Measurements from ENCODE around the gene ASCC2.

DNA sequence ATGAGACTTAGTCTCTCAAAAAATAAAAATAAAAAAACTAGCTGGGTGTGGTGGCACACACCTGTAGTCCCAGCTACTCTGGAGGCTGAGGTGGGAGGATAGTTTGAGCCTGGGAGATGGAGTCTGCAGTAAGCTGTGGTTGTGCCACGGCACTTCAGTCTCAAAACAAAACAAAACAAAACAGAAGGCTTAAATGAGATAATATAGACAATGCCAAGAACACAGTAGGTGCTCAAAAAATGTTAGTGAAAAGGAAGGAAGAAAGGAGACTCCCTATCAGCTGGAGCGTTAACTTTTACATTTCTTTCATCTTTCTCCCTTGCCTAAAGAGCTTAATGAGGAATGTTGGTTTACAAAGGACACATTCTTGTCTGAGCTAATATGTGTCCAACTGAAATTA is 4.1 kb upstream of the ASCC2 start:
- TF ChIP-seq EZH2phosphoT487 (IDR thresholded peaks at IDR 0.05; ENCODE audit: insufficient read depth, low read depth) (no peak), EZH2 (IDR thresholded peaks at IDR 0.05; ENCODE audit: insufficient read depth, poor library complexity, severe bottlenecking) (no peak)

Data from GM23248 (cell line).